GM18508 (cell line): ENCODE results near the gene C2CD4C.
"Not testable (repeated sequence)": the region's sequence is repeated elsewhere in the genome, so short reads cannot be mapped to it uniquely, and the experiment has no call there.

Experiments used
- ATAC-seq: cut with Tn5 transposase; IDR thresholded peaks from one replicate; pipeline ENCODE4 v1.9.1; 2021; ENCODE audit warnings: moderate number of reproducible peaks; ENCODE audit not compliant: insufficient read depth, unreplicated experiment

C2CD4C gene

GRCh38 chr19:418761-419671, 10.1 kb upstream of the C2CD4C start:
- no peak for ATAC-seq

- no peak for ATAC-seq
These were observed 7.5 kb upstream of the C2CD4C start for GRCh38 chr19:416416-416815.

GRCh38 chr19:415292-415691, 6.3 kb upstream of the C2CD4C start:
- ATAC-seq: no peak

GRCh38 chr19:413756-414420, 4.9 kb upstream of the C2CD4C start:
- no peak for ATAC-seq

- no peak for ATAC-seq
These were observed 3.7 kb upstream of the C2CD4C start for GRCh38 chr19:412356-413355.

- no peak for ATAC-seq
These were observed 2.9 kb upstream of the C2CD4C start for GRCh38 chr19:411723-412355.

GRCh38 chr19:411121-411722, 2.3 kb upstream of the C2CD4C start:
- not testable (repeated sequence) for ATAC-seq

GRCh38 chr19:410243-410781, 1.4 kb upstream of the C2CD4C start:
- no peak for ATAC-seq

- no peak for ATAC-seq
These were observed 732 bp upstream of the C2CD4C start for GRCh38 chr19:409516-410242.

GRCh38 chr19:408441-408901, 476 bp downstream of the C2CD4C start:
- no peak for ATAC-seq

- ATAC-seq: no peak
These were observed 1.2 kb downstream of the C2CD4C start for GRCh38 chr19:407511-408440.

- no peak for ATAC-seq
These were observed 1.9 kb downstream of the C2CD4C start for GRCh38 chr19:406971-407510.

GRCh38 chr19:406135-406781, 2.7 kb downstream of the C2CD4C start:
- no peak for ATAC-seq

GRCh38 chr19:405121-405965, 3.6 kb downstream of the C2CD4C start:
- ATAC-seq: no peak

- ATAC-seq: no peak
These were observed 5.5 kb downstream of the C2CD4C start for GRCh38 chr19:403221-404027.
